Loucy (cell line): Measurements from ENCODE around the gene EFHC2.

ENCODE experiments used
- H2AFZ ChIP-seq: fragments of 200-600 bp; sonication (generic); 2 replicates; pipeline ENCODE4 v1.6.0; 2016; ENCODE audit warnings: antibody characterized with exemption, mild to moderate bottlenecking, low read length, moderate library complexity
- H3F3A ChIP-seq: fragments of 200-600 bp; 2 replicates; pipeline ENCODE4 v1.6.0; 2016; ENCODE audit warnings: antibody characterized with exemption, low read depth, mild to moderate bottlenecking
- H3K27me3 ChIP-seq: fragments of 200-600 bp; sonication (generic); 2 replicates; pipeline ENCODE4 v1.6.1; 2014; ENCODE audit warnings: low read length, mild to moderate bottlenecking; ENCODE audit not compliant: insufficient read depth, poor library complexity, severe bottlenecking
- H3K36me3 ChIP-seq: fragments of 200-600 bp; sonication (generic); 2 replicates; pipeline ENCODE4 v1.6.1; 2016; ENCODE audit warnings: low read length; ENCODE audit not compliant: insufficient read depth
- H3K4me1 ChIP-seq: fragments of 200-600 bp; sonication (generic); 2 replicates; pipeline ENCODE4 v1.5.1; 2014; ENCODE audit warnings: low read length, mild to moderate bottlenecking; ENCODE audit not compliant: insufficient read depth, poor library complexity, severe bottlenecking
- H3K4me2 ChIP-seq: fragments of 200-600 bp; sonication (generic); 2 replicates; pipeline ENCODE4 v1.6.0; 2014; ENCODE audit warnings: antibody characterized with exemption, low read length, low read depth, mild to moderate bottlenecking; ENCODE audit not compliant: poor library complexity, severe bottlenecking
- H3K4me3 ChIP-seq: fragments of 200-600 bp; sonication (generic); 2 replicates; pipeline ENCODE4 v1.5.1; 2014; ENCODE audit warnings: low read length, mild to moderate bottlenecking, mixed read lengths; ENCODE audit not compliant: poor library complexity, severe bottlenecking
- H3K79me2 ChIP-seq: fragments of 200-600 bp; sonication (generic); 2 replicates; pipeline ENCODE4 v1.6.1; 2014; ENCODE audit warnings: low read length; ENCODE audit not compliant: insufficient read depth
- H3K9ac ChIP-seq: fragments of 200-600 bp; sonication (generic); 2 replicates; pipeline ENCODE4 v1.6.0; 2014; ENCODE audit warnings: mild to moderate bottlenecking, low read depth, low read length, moderate library complexity; ENCODE audit not compliant: poor library complexity, severe bottlenecking
- H3K9me2 ChIP-seq: fragments of 200-600 bp; sonication (generic); replicated peaks from 2 replicates; pipeline ENCODE4 v1.6.1; 2016; ENCODE audit warnings: low read depth, low read length, mixed read lengths
- H3K9me3 ChIP-seq: fragments of 200-600 bp; sonication (generic); 2 replicates; pipeline ENCODE4 v1.6.1; 2014; ENCODE audit warnings: mild to moderate bottlenecking, antibody characterized with exemption, low read length, low read depth; ENCODE audit not compliant: insufficient read depth
- H4K20me1 ChIP-seq: fragments of 200-600 bp; sonication (generic); 2 replicates; pipeline ENCODE4 v1.6.0; 2014; ENCODE audit warnings: antibody characterized with exemption, low read length, mild to moderate bottlenecking; ENCODE audit not compliant: insufficient read depth, poor library complexity, severe bottlenecking
- EZH2phosphoT487 ChIP-seq: fragments of 200-600 bp; IDR thresholded peaks from 2 replicates; pipeline ENCODE4 v1.6.1; 2018; ENCODE audit warnings: antibody characterized with exemption, mild to moderate bottlenecking, moderate library complexity, borderline replicate concordance
- TF ChIP-seq, protein P1 (sequence below): fragments of 200-600 bp; sonication (generic); conservative IDR thresholded peaks from 2 replicates; pipeline ENCODE4 v1.5.1; 2014; ENCODE audit warnings: mild to moderate bottlenecking, antibody characterized with exemption, low read length

EFHC2 gene

GRCh38 chrX:44274096-44274495 lies 69.4 kb downstream of the EFHC2 start:
- no peaks in the 10 kb centered on the region for H4K20me1 ChIP-seq
- H3K4me3 ChIP-seq: no peak overlapping the region
- H3K9me2 ChIP-seq: no peaks in the 10 kb centered on the region
- H3K79me2 ChIP-seq: no peaks in the 10 kb centered on the region
- no peak overlapping the region for H2AFZ ChIP-seq
- H3K36me3 ChIP-seq: no peaks in the 10 kb centered on the region
- H3K9ac ChIP-seq: no peak overlapping the region
- TF ChIP-seq, protein P1, sequence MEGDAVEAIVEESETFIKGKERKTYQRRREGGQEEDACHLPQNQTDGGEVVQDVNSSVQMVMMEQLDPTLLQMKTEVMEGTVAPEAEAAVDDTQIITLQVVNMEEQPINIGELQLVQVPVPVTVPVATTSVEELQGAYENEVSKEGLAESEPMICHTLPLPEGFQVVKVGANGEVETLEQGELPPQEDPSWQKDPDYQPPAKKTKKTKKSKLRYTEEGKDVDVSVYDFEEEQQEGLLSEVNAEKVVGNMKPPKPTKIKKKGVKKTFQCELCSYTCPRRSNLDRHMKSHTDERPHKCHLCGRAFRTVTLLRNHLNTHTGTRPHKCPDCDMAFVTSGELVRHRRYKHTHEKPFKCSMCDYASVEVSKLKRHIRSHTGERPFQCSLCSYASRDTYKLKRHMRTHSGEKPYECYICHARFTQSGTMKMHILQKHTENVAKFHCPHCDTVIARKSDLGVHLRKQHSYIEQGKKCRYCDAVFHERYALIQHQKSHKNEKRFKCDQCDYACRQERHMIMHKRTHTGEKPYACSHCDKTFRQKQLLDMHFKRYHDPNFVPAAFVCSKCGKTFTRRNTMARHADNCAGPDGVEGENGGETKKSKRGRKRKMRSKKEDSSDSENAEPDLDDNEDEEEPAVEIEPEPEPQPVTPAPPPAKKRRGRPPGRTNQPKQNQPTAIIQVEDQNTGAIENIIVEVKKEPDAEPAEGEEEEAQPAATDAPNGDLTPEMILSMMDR: no peak
- no peak for TF ChIP-seq EZH2phosphoT487
- H3K4me1 ChIP-seq: peaks cover 12% of the 10 kb centered on the region
- H3K4me2 ChIP-seq: no peak overlapping the region
- H3K9me3 ChIP-seq: no peaks in the 10 kb centered on the region
- H3F3A ChIP-seq: no peaks in the 10 kb centered on the region
- H3K27me3 ChIP-seq: no peaks in the 10 kb centered on the region

DNA sequence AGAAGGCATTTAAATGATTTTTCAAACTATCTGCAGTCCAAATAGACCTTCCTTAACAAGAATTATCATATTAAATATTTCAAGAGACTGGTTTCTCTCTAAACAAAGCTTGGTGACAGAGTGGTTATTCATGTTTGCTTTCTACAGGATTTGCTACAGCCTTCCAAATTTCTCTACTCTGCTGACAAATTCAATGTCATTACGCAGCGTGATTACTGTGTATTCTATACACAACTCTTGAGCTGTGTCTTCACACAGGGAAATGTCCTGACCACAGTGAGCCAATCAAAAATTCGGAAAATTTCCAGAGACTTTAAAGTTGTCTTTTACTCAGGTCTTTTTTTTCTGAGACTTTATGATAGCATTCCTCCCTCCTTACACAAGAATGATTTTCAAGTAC lies 75.6 kb downstream of the EFHC2 start:
- TF ChIP-seq EZH2phosphoT487: no peak
- TF ChIP-seq, protein P1: no peak
- no peak overlapping the region for H3K4me3 ChIP-seq
- H2AFZ ChIP-seq: no peak overlapping the region
- H4K20me1 ChIP-seq: no peaks in the 10 kb centered on the region
- no peaks in the 10 kb centered on the region for H3K79me2 ChIP-seq
- no peaks in the 10 kb centered on the region for H3K36me3 ChIP-seq
- H3K4me2 ChIP-seq: no peak overlapping the region
- H3F3A ChIP-seq: no peaks in the 10 kb centered on the region
- H3K9ac ChIP-seq: no peak overlapping the region
- H3K27me3 ChIP-seq: no peaks in the 10 kb centered on the region
- no peaks in the 10 kb centered on the region for H3K9me3 ChIP-seq
- no peaks in the 10 kb centered on the region for H3K9me2 ChIP-seq
- H3K4me1 ChIP-seq: peaks cover 8% of the 10 kb centered on the region

DNA sequence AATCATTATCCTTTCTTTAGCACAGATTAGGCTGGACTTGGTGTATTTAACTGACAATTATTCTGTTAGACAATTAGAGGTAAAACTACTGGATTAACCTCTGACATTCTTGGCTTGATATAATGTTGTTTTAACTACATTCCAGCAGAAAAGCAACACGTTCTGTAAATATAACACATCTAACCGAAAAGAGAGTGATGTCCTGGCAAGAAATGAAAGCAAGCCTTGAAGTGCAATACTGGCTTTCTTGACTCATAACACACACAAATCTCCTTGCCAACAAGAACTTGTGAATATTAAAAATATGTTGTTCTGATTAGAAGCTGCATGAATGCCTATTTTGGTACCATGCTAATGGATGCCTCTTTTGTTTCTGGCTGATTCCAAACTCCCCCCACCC lies 76.4 kb downstream of the EFHC2 start:
- Histone ChIP-seq H3F3A (no peaks in the 10 kb centered on the region), H4K20me1 (no peaks in the 10 kb centered on the region), H3K36me3 (no peaks in the 10 kb centered on the region), H3K4me1 (peaks cover 8% of the 10 kb centered on the region), H3K4me2 (no peak overlapping the region), H3K9me2 (no peaks in the 10 kb centered on the region), H3K9ac (no peak overlapping the region), H3K27me3 (no peaks in the 10 kb centered on the region), H3K4me3 (no peak overlapping the region), H3K79me2 (no peaks in the 10 kb centered on the region), H3K9me3 (no peaks in the 10 kb centered on the region), H2AFZ (no peak overlapping the region)
- TF ChIP-seq EZH2phosphoT487: no peak
- TF ChIP-seq, protein P1: no peak
